ENCODE measurements around the gene SLC45A3. TPM values are rescaled to one million over a fixed set of nuclear protein-coding genes. Genes with fewer than 3 reads are reported as not detected.

The SLC45A3 gene
- total RNA-seq, 2 experiments from 2014 or later: 0.18 TPM; not detected in 1

DNA sequence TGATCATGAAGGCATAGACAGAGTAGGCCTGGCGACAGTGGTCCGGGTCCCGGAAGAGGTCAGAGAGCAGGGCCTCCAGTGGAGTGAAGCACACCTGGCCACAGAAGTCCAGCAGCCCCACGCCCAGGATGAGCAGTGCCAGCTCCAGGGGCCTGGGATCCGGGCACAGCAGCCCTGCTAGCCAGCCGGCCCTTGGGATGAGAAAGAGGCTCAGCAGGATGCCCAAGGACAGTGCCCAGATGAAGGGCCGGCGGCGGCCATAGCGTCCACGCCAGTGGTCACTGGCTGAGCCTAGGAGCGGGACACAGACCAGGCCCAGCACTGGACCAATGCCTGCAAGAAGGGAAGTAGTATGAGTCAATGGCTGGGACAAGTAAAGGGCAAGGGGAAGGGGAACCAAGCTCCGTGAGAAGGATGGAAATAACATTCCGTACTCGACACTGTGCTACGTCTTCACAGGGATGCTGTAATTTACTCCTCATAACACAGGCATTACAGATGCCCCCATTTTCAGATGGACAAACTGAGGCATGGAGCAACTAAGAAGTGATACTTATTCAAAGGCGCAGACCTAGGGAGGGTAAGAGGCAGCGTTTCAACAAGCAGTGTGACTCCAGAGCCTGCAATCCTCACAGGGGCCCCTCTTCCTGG, 16.9 kb downstream of the SLC45A3 start:
- H3K4me1 Mint-ChIP-seq: peaks cover 6% of the 10 kb centered on the region
- POLR2A ChIA-PET: no interaction called here
- no peak for DNase-seq
- no peak overlapping the region for H3K4me3 Mint-ChIP-seq
- H3K36me3 Mint-ChIP-seq (ENCODE audit: low read depth): no peaks in the 10 kb centered on the region
- H3K27ac Mint-ChIP-seq: no peak overlapping the region
- CTCF ChIA-PET: interaction anchor here (10.0 kb wide), 1 partner anchor 49 kb away, joined by 158 read pairs; no protein-coding TSS in a partner anchor
- H3K27me3 Mint-ChIP-seq: peaks cover 4% of the 10 kb centered on the region
- no peaks in the 10 kb centered on the region for H3K9me3 Mint-ChIP-seq

DNA sequence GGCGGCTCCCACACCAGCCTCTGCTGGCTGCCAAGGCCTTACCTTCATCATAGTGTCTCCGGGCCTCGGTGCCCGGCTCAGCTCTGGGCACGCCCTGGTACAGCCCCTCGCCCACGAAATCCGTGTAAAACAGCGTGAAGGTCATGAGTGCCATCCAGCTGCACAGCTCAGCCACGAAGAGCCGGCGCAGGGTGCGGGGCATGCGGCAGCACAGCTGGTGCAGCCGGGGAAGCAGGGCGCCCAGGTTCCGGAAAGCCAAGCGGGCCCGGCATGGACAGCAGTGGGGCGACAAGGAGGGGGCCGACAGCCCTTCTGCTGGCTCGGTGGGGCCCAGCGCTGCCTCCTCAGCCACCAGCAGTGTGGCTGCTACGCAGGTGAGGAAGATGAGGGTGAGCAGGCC, 17.5 kb downstream of the SLC45A3 start:
- Mint-ChIP-seq H3K9me3 (no peaks in the 10 kb centered on the region), H3K4me1 (peaks cover 6% of the 10 kb centered on the region), H3K36me3 (ENCODE audit: low read depth) (no peaks in the 10 kb centered on the region), H3K4me3 (no peak overlapping the region), H3K27ac (no peak overlapping the region), H3K27me3 (no peaks in the 10 kb centered on the region)
- CTCF ChIA-PET: interaction anchor here (10.0 kb wide), 1 partner anchor 50 kb away, joined by 158 read pairs; no protein-coding TSS in a partner anchor
- POLR2A ChIA-PET: interaction anchor here (1.4 kb wide), 1 partner anchor 17 kb away, joined by 3 read pairs; the partner anchor contains the start of gene SLC45A3
- no peak for DNase-seq

GRCh38 chr1:205662135-205662738, 18.1 kb downstream of the SLC45A3 start:
- H3K27ac Mint-ChIP-seq: no peak overlapping the region
- H3K27me3 Mint-ChIP-seq: peaks cover 3% of the 10 kb centered on the region
- H3K9me3 Mint-ChIP-seq: no peaks in the 10 kb centered on the region
- no peak overlapping the region for H3K4me3 Mint-ChIP-seq
- no peaks in the 10 kb centered on the region for H3K36me3 Mint-ChIP-seq (ENCODE audit: low read depth)
- no peak for DNase-seq
- H3K4me1 Mint-ChIP-seq: peaks cover 6% of the 10 kb centered on the region
- ChIA-PET CTCF (interaction anchor here (1.0 to 10.0 kb wide), 5 partner anchors 16 to 326 kb away, joined by 3 to 366 read pairs (median 84); no protein-coding TSS in a partner anchor), POLR2A (interaction anchor here (1.4 kb wide), 1 partner anchor 18 kb away, joined by 3 read pairs; the partner anchor contains the start of gene SLC45A3)

GRCh38 chr1:205661429-205662134, 18.7 kb downstream of the SLC45A3 start:
- no peak overlapping the region for H3K27ac Mint-ChIP-seq
- CTCF ChIA-PET: interaction anchor here (1.0 to 10.0 kb wide), 7 partner anchors 16 to 325 kb away, joined by 3 to 366 read pairs (median 32); no protein-coding TSS in a partner anchor
- DNase-seq: no peak
- no peaks in the 10 kb centered on the region for H3K9me3 Mint-ChIP-seq
- peaks cover 3% of the 10 kb centered on the region for H3K27me3 Mint-ChIP-seq
- H3K4me3 Mint-ChIP-seq: no peak overlapping the region
- peaks cover 6% of the 10 kb centered on the region for H3K4me1 Mint-ChIP-seq
- H3K36me3 Mint-ChIP-seq (ENCODE audit: low read depth): no peaks in the 10 kb centered on the region
- POLR2A ChIA-PET: interaction anchor here (1.0 to 1.4 kb wide), 2 partner anchors 19 to 29 kb away, joined by 3 read pairs; partner anchors contain the start of genes ELK4 and SLC45A3

- POLR2A ChIA-PET: interaction anchor here (1.0 to 5.1 kb wide), 3 partner anchors 28 to 68 kb away, joined by 3 to 34 read pairs (median 10); partner anchors contain the start of gene ELK4
- CTCF ChIA-PET: interaction anchor here (0.8 to 10.0 kb wide), 12 partner anchors 10 to 335 kb away, joined by 3 to 366 read pairs (median 20); partner anchors contain the start of gene ELK4
- Mint-ChIP-seq H3K36me3 (ENCODE audit: low read depth) (no peaks in the 10 kb centered on the region), H3K4me3 (no peak overlapping the region), H3K27ac (no peak overlapping the region), H3K27me3 (peaks cover 3% of the 10 kb centered on the region), H3K4me1 (peaks cover 6% of the 10 kb centered on the region), H3K9me3 (no peaks in the 10 kb centered on the region)
- DNase-seq: no peak
Measured at GRCh38 chr1:205660361-205660760, 19.9 kb downstream of the SLC45A3 start.

DNA sequence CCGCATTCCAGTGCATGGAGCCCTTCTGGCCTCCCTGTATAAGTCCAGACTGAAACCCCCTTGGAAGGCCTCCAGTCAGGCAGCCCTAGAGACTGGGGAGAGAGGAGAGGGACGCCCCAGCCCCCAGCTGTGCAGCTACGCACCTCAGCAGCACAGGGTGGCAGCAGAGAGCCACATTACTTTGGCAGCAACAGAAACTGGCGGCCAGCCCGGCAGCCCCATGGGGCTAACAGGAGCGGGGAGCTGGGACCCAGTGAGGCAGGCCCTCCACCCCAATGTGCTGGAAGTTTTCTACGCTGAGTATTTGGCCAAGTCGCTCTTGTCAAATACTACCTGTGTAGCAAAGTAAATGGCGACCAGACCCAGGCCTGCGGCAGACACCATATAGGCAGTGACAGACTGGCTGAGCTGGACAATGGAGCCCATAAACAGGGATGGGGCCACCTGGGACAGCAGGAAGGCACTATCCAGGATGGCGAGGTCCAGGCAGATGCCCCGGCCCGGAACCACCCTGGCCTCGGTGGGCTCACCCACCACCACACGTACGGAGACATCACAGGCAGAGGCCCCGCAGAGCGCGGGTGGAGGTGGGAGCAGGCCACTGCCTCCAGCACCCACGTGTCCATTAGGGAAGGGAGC, 21.2 kb downstream of the SLC45A3 start:
- Mint-ChIP-seq H3K4me3 (no peak overlapping the region), H3K4me1 (peaks cover 4% of the 10 kb centered on the region), H3K27me3 (peaks cover 3% of the 10 kb centered on the region), H3K9me3 (no peaks in the 10 kb centered on the region), H3K27ac (no peak overlapping the region), H3K36me3 (ENCODE audit: low read depth) (no peaks in the 10 kb centered on the region)
- ChIA-PET CTCF (interaction anchor here (0.7 to 10.0 kb wide), 48 partner anchors 9 to 420 kb away, joined by 3 to 366 read pairs (median 7); partner anchors contain the start of genes ELK4, RAB29 and SLC45A3), POLR2A (interaction anchor here (0.7 to 5.1 kb wide), 13 partner anchors 12 to 318 kb away, joined by 3 to 34 read pairs (median 5); partner anchors contain the start of gene RAB29)
- DNase-seq: peak; percentile 79

DNA sequence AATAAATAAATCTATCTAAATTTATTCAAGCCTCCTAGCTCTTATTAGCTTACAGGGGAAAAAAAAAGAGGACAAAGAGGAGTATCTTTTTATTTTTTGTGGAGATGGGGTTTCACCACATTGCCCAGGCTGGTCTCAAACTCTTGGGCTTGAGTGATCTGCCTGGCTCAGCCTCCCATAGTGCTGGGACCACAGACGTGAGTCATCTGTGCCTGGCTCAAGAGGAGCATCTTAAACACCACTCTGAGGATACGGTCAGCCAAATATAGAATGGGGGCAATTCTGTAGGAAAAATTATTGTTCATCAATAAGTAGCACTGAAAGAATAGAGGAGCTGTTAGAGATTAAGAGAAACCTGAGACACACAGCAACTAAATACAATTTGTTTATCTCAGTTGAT, 24.1 kb downstream of the SLC45A3 start:
- Mint-ChIP-seq H3K4me1 (peaks cover 4% of the 10 kb centered on the region), H3K27ac (no peak overlapping the region), H3K27me3 (peaks cover 3% of the 10 kb centered on the region), H3K4me3 (no peak overlapping the region), H3K36me3 (ENCODE audit: low read depth) (no peaks in the 10 kb centered on the region), H3K9me3 (no peaks in the 10 kb centered on the region)
- no peak for DNase-seq
- ChIA-PET CTCF (interaction anchor here (1.0 to 10.0 kb wide), 13 partner anchors 11 to 321 kb away, joined by 3 to 366 read pairs (median 5); partner anchors contain the start of genes ELK4 and SLC45A3), POLR2A (interaction anchor here (1.0 to 5.1 kb wide), 2 partner anchors 24 to 64 kb away, joined by 3 to 34 read pairs; partner anchors contain the start of gene ELK4)

DNA sequence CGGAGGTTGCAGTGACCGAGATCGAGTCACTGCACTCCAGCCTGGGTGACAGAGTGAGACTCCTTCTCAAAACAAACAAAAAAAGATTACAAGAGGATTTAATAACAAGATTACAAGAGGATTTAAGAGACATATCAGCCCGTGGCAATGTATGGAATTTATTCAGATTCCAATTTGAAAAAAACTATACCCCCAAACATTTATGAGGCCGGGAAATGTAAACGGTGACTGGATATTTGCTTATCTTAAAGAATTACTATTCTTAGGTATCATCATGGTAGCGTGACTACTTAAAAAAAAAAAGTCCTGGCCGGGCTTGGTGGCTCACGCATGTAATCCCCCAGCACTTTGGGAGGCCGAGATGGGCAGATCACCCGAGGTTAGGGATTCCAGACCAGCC, 27.3 kb downstream of the SLC45A3 start:
- no peak overlapping the region for H3K4me3 Mint-ChIP-seq
- POLR2A ChIA-PET: no interaction called here

GRCh38 chr1:205650241-205650640, 30.1 kb downstream of the SLC45A3 start:
- CTCF ChIA-PET: interaction anchor here (0.7 to 2.0 kb wide), 3 partner anchors 9 to 568 kb away, joined by 3 to 8 read pairs (median 5); no protein-coding TSS in a partner anchor
- no peaks in the 10 kb centered on the region for H3K36me3 Mint-ChIP-seq (ENCODE audit: low read depth)
- POLR2A ChIA-PET: no interaction called here
- no peak for DNase-seq
- no peak overlapping the region for H3K27ac Mint-ChIP-seq
- H3K9me3 Mint-ChIP-seq: no peaks in the 10 kb centered on the region
- no peak overlapping the region for H3K4me3 Mint-ChIP-seq
- peaks cover 2% of the 10 kb centered on the region for H3K27me3 Mint-ChIP-seq
- H3K4me1 Mint-ChIP-seq: no peaks in the 10 kb centered on the region

More for the DNA sequence above, 27.3 kb downstream of the SLC45A3 start:
- Mint-ChIP-seq H3K36me3 (ENCODE audit: low read depth) (no peaks in the 10 kb centered on the region), H3K9me3 (no peaks in the 10 kb centered on the region), H3K27me3 (peaks cover 5% of the 10 kb centered on the region), H3K4me1 (no peaks in the 10 kb centered on the region), H3K27ac (no peak overlapping the region)
- no peak for DNase-seq
- CTCF ChIA-PET: interaction anchor here (7.2 to 9.1 kb wide), 2 partner anchors 21 to 61 kb away, joined by 50 to 366 read pairs; partner anchors contain the start of gene ELK4

DNA sequence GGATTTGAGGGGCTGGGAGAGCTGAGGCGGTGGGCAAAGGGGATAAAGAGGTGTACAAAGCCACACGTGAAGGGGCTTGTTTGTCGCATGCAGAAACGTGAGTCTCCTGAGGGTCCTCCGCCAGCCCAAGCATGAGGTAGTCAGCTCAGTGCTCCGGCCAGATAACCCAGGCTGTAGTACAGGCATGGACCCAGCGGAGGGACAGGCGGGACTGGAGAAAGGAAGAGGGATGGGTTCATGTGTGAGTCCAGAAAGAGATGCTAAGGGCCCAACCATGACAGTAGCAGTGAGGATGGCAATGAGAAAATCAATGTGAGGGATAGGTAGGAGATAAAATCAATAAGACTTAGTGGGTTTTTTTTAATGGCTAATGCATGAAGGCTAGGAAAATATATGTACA, 34.8 kb downstream of the SLC45A3 start:
- H3K9me3 Mint-ChIP-seq: no peaks in the 10 kb centered on the region
- no peaks in the 10 kb centered on the region for H3K36me3 Mint-ChIP-seq (ENCODE audit: low read depth)
- peaks cover 4% of the 10 kb centered on the region for H3K27me3 Mint-ChIP-seq
- POLR2A ChIA-PET: no interaction called here
- no peak overlapping the region for H3K4me3 Mint-ChIP-seq
- no peak overlapping the region for H3K27ac Mint-ChIP-seq
- no peak for DNase-seq
- CTCF ChIA-PET: interaction anchor here (0.9 to 5.6 kb wide), 6 partner anchors 10 to 121 kb away, joined by 3 to 37 read pairs (median 4); partner anchors contain the start of gene ELK4
- H3K4me1 Mint-ChIP-seq: no peaks in the 10 kb centered on the region

DNA sequence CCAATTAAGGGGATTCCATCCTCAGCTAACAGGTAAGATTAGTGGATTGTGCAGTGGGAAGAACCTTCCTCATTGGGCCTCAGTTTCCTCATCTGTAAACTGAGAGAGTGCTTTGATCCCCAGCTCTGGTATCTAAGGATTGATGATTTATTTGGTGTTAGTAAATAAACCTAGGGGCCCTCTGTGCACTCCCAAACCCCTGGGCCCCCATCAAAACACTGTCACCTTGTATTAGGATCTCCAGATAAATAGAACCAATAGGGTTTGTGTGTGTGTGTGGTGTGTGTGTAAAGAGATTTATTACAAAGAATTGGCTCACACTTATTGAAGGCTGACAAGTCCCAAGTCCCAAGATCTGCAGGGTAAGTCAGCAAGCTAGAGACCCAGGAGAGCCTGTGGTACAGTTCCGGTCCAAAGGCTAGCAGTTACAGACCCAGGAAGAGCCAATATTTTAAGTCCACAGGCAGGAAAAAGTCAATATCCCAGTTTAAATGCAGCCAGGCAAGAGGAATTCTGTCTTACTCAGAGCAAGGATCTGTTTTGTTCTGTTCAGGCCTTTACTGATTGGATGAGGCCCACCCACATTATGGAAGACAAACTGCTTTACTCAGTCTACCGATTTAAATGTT, 37.5 kb downstream of the SLC45A3 start:
- H3K27me3 Mint-ChIP-seq: peaks cover 20% of the 10 kb centered on the region
- no peaks in the 10 kb centered on the region for H3K9me3 Mint-ChIP-seq
- no peak for DNase-seq
- no peaks in the 10 kb centered on the region for H3K4me1 Mint-ChIP-seq
- no peaks in the 10 kb centered on the region for H3K36me3 Mint-ChIP-seq (ENCODE audit: low read depth)
- no peak overlapping the region for H3K4me3 Mint-ChIP-seq
- CTCF ChIA-PET: interaction anchor here (1.4 to 5.6 kb wide), 3 partner anchors 10 to 52 kb away, joined by 3 to 37 read pairs (median 7); partner anchors contain the start of gene ELK4
- POLR2A ChIA-PET: interaction anchor here (1.6 to 3.7 kb wide), 2 partner anchors 11 to 12 kb away, joined by 5 to 12 read pairs; partner anchors contain the start of gene ELK4
- H3K27ac Mint-ChIP-seq: no peak overlapping the region

All from activated CD4-positive, alpha-beta memory T cell treated with anti-CD3 and anti-CD28 coated beads, Interleukin-2, amount 10 ng/mL, durations not matched to agents 7 days and 5 days (primary cell).